ENCODE data around the gene TRUB1. TPM values are rescaled to one million over a fixed set of nuclear protein-coding genes. Genes with fewer than 3 reads are reported as not detected.

Gene TRUB1
- total RNA-seq, 1 donor from 2014 or later, result 13.1 TPM

- Histone ChIP-seq H3K9me3 (no peaks in the 10 kb centered on the region), H3K4me1 (no peaks in the 10 kb centered on the region), H3K27me3 (ENCODE audit: low read depth) (no peaks in the 10 kb centered on the region), H3K36me3 (peaks cover 17% of the 10 kb centered on the region), H3K4me3 (no peak overlapping the region), H3K27ac (no peak overlapping the region)
- DNase-seq (no peak), ATAC-seq (no peak)
- no peak for TF ChIP-seq CTCF (IDR thresholded peaks at IDR 0.05)
- intact Hi-C loops (cut with DNase I), result no loop called here
Measured at GRCh38 chr10:114974625-114975024, 36.6 kb downstream of the TRUB1 start.

- Histone ChIP-seq H3K27me3 (ENCODE audit: low read depth) (no peaks in the 10 kb centered on the region), H3K36me3 (peaks cover 17% of the 10 kb centered on the region), H3K4me1 (no peaks in the 10 kb centered on the region), H3K9me3 (no peaks in the 10 kb centered on the region), H3K27ac (no peak overlapping the region), H3K4me3 (no peak overlapping the region)
- TF ChIP-seq CTCF (IDR thresholded peaks at IDR 0.05), result no peak
- DNase-seq, result no peak
- no peak for ATAC-seq
- intact Hi-C loops (cut with DNase I), result no loop called here
Measured at GRCh38 chr10:114975091-114975490, 37.1 kb downstream of the TRUB1 start.

- intact Hi-C loops (cut with DNase I), result no loop called here
- ATAC-seq (no peak), DNase-seq (no peak)
- no peaks in the 10 kb centered on the region for H3K27me3 ChIP-seq (ENCODE audit: low read depth)
- H3K4me3 ChIP-seq, result no peak overlapping the region
- TF ChIP-seq CTCF (IDR thresholded peaks at IDR 0.05), result no peak
- no peaks in the 10 kb centered on the region for H3K4me1 ChIP-seq
- peaks cover 44% of the 10 kb centered on the region for H3K9me3 ChIP-seq
- H3K27ac ChIP-seq, result no peak overlapping the region
- no peaks in the 10 kb centered on the region for H3K36me3 ChIP-seq
Measured at GRCh38 chr10:114982989-114983388, 45.0 kb downstream of the TRUB1 start.

GRCh38 chr10:114987995-114988394 lies 50.0 kb downstream of the TRUB1 start:
- Histone ChIP-seq H3K36me3 (no peaks in the 10 kb centered on the region), H3K9me3 (peaks cover 30% of the 10 kb centered on the region), H3K4me3 (no peak overlapping the region), H3K27ac (no peak overlapping the region), H3K27me3 (ENCODE audit: low read depth) (no peaks in the 10 kb centered on the region), H3K4me1 (no peaks in the 10 kb centered on the region)
- ATAC-seq, result no peak
- intact Hi-C loops (cut with DNase I), result no loop called here
- DNase-seq, result no peak
- no peak for TF ChIP-seq CTCF (IDR thresholded peaks at IDR 0.05)

GRCh38 chr10:114990586-114990985 lies 52.6 kb downstream of the TRUB1 start:
- Histone ChIP-seq H3K27me3 (ENCODE audit: low read depth) (no peaks in the 10 kb centered on the region), H3K27ac (no peak overlapping the region), H3K4me1 (no peaks in the 10 kb centered on the region), H3K9me3 (peaks cover 6% of the 10 kb centered on the region), H3K4me3 (no peak overlapping the region), H3K36me3 (no peaks in the 10 kb centered on the region)
- intact Hi-C loops (cut with DNase I), result no loop called here
- no peak for ATAC-seq
- TF ChIP-seq CTCF (IDR thresholded peaks at IDR 0.05), result no peak
- no peak for DNase-seq

- H3K27me3 ChIP-seq (ENCODE audit: low read depth), result no peaks in the 10 kb centered on the region
- intact Hi-C loops (cut with DNase I), result no loop called here
- H3K4me3 ChIP-seq, result no peak overlapping the region
- TF ChIP-seq CTCF (IDR thresholded peaks at IDR 0.05), result no peak
- no peaks in the 10 kb centered on the region for H3K4me1 ChIP-seq
- peaks cover 5% of the 10 kb centered on the region for H3K9me3 ChIP-seq
- H3K36me3 ChIP-seq, result no peaks in the 10 kb centered on the region
- ATAC-seq, result no peak
- H3K27ac ChIP-seq, result no peak overlapping the region
- DNase-seq, result no peak
Measured at GRCh38 chr10:114990991-114991390, 53.0 kb downstream of the TRUB1 start.

Measured in lower lobe of right lung (tissue), 2 donors.